ENCODE data around the gene CERKL.

DNA sequence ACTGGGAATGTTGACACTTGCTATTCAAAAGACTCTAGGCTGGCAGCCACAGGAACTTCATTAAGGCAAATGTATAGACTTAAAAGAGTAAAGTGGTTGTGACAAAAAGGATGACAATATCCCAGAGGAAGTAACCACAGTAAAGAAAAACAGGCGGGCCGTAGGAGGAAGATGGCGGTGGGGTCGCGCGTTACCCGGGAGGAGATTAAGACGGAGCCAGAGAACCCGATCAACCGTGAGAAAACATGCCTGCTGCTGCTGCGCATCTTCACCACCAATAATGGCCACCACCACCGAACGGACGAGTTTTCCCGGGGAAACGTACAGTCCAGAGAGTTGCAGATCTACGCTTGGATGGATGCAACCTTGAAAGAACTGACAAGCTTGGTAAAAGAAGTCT, 37.4 kb upstream of the CERKL start:
- TF ChIP-seq, protein P1, sequence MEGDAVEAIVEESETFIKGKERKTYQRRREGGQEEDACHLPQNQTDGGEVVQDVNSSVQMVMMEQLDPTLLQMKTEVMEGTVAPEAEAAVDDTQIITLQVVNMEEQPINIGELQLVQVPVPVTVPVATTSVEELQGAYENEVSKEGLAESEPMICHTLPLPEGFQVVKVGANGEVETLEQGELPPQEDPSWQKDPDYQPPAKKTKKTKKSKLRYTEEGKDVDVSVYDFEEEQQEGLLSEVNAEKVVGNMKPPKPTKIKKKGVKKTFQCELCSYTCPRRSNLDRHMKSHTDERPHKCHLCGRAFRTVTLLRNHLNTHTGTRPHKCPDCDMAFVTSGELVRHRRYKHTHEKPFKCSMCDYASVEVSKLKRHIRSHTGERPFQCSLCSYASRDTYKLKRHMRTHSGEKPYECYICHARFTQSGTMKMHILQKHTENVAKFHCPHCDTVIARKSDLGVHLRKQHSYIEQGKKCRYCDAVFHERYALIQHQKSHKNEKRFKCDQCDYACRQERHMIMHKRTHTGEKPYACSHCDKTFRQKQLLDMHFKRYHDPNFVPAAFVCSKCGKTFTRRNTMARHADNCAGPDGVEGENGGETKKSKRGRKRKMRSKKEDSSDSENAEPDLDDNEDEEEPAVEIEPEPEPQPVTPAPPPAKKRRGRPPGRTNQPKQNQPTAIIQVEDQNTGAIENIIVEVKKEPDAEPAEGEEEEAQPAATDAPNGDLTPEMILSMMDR (IDR thresholded peaks at IDR 0.05) = no peak
- TF ChIP-seq POLR2A (IDR thresholded peaks at IDR 0.05) (no peak), EP300 (IDR thresholded peaks at IDR 0.05) (no peak)
